ENCODE data around the gene MRNIP.

Gene MRNIP

GRCh38 chr5:179866241-179867078 is 7.8 kb upstream of the MRNIP start:
- peak; percentile 26 for DNase-seq (ENCODE audit: low read depth)
- TF ChIP-seq CTCF (conservative IDR thresholded peaks at IDR 0.05; ENCODE audit: low read depth, low read length): peak; percentile 38
- no peak overlapping the region for H3K4me3 ChIP-seq (ENCODE audit: low read depth, low read length)

- TF ChIP-seq CTCF (conservative IDR thresholded peaks at IDR 0.05; ENCODE audit: low read depth, low read length): no peak
- H3K4me3 ChIP-seq (ENCODE audit: low read depth, low read length): no peak overlapping the region
- DNase-seq (ENCODE audit: low read depth): no peak
Observed at GRCh38 chr5:179865491-179866240, 7.0 kb upstream of the MRNIP start.

- H3K4me3 ChIP-seq (ENCODE audit: low read depth, low read length): no peak overlapping the region
- no peak for TF ChIP-seq CTCF (conservative IDR thresholded peaks at IDR 0.05; ENCODE audit: low read depth, low read length)
- DNase-seq (ENCODE audit: low read depth): no peak
Observed at GRCh38 chr5:179864686-179865085, 6.1 kb upstream of the MRNIP start.

- no peak for TF ChIP-seq CTCF (conservative IDR thresholded peaks at IDR 0.05; ENCODE audit: low read depth, low read length)
- H3K4me3 ChIP-seq (ENCODE audit: low read depth, low read length): no peak overlapping the region
- no peak for DNase-seq (ENCODE audit: low read depth)
Observed at GRCh38 chr5:179863449-179864085, 5.0 kb upstream of the MRNIP start.

GRCh38 chr5:179862891-179863290 is 4.3 kb upstream of the MRNIP start:
- TF ChIP-seq CTCF (conservative IDR thresholded peaks at IDR 0.05; ENCODE audit: low read depth, low read length): no peak
- no peak overlapping the region for H3K4me3 ChIP-seq (ENCODE audit: low read depth, low read length)
- no peak for DNase-seq (ENCODE audit: low read depth)

- TF ChIP-seq CTCF (conservative IDR thresholded peaks at IDR 0.05; ENCODE audit: low read depth, low read length): no peak
- no peak for DNase-seq (ENCODE audit: low read depth)
- no peak overlapping the region for H3K4me3 ChIP-seq (ENCODE audit: low read depth, low read length)
Observed at GRCh38 chr5:179862296-179862695, 3.7 kb upstream of the MRNIP start.
